Muscle of back (tissue), 11 donors: ENCODE results near the gene OR10T2. TPM values are rescaled to one million over a fixed set of nuclear protein-coding genes. Genes with fewer than 3 reads are reported as not detected.
"Not testable (repeated sequence)": the region's sequence is repeated elsewhere in the genome, so short reads cannot be mapped to it uniquely, and the experiment has no call there.

Experiments
- DNase-seq, 3 donors: peaks; one replicate each; pipeline versions ENCODE4 v3.0.0 to v3.0.0-alpha.2; 2013
- polyA plus RNA-seq, 10 donors: library from polyadenylated mRNA; unstranded; fragments of 120-200 nt; gene quantifications; one replicate each; pipeline ENCODE4 v1.2.1, GENCODE V29; 2013; ENCODE audit not compliant: insufficient read length in 10 of 10

Gene OR10T2
- polyA plus RNA-seq, 10 donors: not detected

- no peak for DNase-seq
Observed at GRCh38 chr1:158356616-158357015, 42.6 kb downstream of the OR10T2 start.

- DNase-seq: no peak
Observed at GRCh38 chr1:158355773-158356285, 43.4 kb downstream of the OR10T2 start.

GRCh38 chr1:158354255-158354654, 45.0 kb downstream of the OR10T2 start:
- peak in 1 of 3 donors; percentile 3 for DNase-seq

- peak in 1 of 3 donors; percentile 2 for DNase-seq
Observed at GRCh38 chr1:158353303-158354075, 45.8 kb downstream of the OR10T2 start, which contains the start of gene CD1E. Gene CD1E, plus strand, starts transcription at chr1:158353894. Its CDS starts 95 bp downstream, at chr1:158353989.

- not testable (repeated sequence) for DNase-seq
Observed at GRCh38 chr1:158348946-158349345, 50.3 kb downstream of the OR10T2 start.

Other genes starting within 250 kb of the OR10T2 start
- 1 to 10 TPM in 9 of 10 donors, under 1 TPM in 1; 0.75 to 2.0 (median 1.6) TPM for gene CD1D, start 218.6 kb downstream of the OR10T2 start, polyA plus RNA-seq
- under 1 TPM in 2 of 10 donors, not detected in 8; 0.08 to 0.16 TPM for gene CD1A, start 145.0 kb downstream of the OR10T2 start, polyA plus RNA-seq
- gene CD1C, start 109.5 kb downstream of the OR10T2 start, polyA plus RNA-seq: 1 to 10 TPM in 7 of 10 donors, under 1 TPM in 3; 0.47 to 1.6 (median 1.2) TPM
- under 1 TPM in 1 of 10 donors, not detected in 9; 0.12 TPM for gene CD1B, start 67.9 kb downstream of the OR10T2 start, polyA plus RNA-seq
- gene CD1E, start 45.6 kb downstream of the OR10T2 start, polyA plus RNA-seq: under 1 TPM in 5 of 10 donors, not detected in 5; 0.23 to 0.63 (median 0.33) TPM
- not detected for gene OR10K2, start 26.8 kb upstream of the OR10T2 start, polyA plus RNA-seq
- gene OR10K1, start 62.4 kb upstream of the OR10T2 start, polyA plus RNA-seq: not detected
- not detected for gene OR10R2, start 72.8 kb upstream of the OR10T2 start, polyA plus RNA-seq
- not detected for gene OR6Y1, start 154.9 kb upstream of the OR10T2 start, polyA plus RNA-seq
- not detected for gene OR6P1, start 171.1 kb upstream of the OR10T2 start, polyA plus RNA-seq
- gene OR10X1, start 180.4 kb upstream of the OR10T2 start, polyA plus RNA-seq: not detected
- gene OR10Z1, start 205.8 kb upstream of the OR10T2 start, polyA plus RNA-seq: under 1 TPM in 9 of 10 donors, not detected in 1; 0.04 to 0.12 (median 0.07) TPM